Smooth muscle cell of the umbilical artery (primary cell): ENCODE data around the gene FAM120B. TPM values are rescaled to one million over a fixed set of nuclear protein-coding genes. Genes with fewer than 3 reads are reported as not detected.

Experiments
- total RNA-seq: library from RNA; depleted of rRNA; stranded (reverse); fragments of >200 nt; gene quantifications from 2 replicates; pipeline ENCODE4 v1.2.3, GENCODE V29; 2014

Gene FAM120B, protein sequence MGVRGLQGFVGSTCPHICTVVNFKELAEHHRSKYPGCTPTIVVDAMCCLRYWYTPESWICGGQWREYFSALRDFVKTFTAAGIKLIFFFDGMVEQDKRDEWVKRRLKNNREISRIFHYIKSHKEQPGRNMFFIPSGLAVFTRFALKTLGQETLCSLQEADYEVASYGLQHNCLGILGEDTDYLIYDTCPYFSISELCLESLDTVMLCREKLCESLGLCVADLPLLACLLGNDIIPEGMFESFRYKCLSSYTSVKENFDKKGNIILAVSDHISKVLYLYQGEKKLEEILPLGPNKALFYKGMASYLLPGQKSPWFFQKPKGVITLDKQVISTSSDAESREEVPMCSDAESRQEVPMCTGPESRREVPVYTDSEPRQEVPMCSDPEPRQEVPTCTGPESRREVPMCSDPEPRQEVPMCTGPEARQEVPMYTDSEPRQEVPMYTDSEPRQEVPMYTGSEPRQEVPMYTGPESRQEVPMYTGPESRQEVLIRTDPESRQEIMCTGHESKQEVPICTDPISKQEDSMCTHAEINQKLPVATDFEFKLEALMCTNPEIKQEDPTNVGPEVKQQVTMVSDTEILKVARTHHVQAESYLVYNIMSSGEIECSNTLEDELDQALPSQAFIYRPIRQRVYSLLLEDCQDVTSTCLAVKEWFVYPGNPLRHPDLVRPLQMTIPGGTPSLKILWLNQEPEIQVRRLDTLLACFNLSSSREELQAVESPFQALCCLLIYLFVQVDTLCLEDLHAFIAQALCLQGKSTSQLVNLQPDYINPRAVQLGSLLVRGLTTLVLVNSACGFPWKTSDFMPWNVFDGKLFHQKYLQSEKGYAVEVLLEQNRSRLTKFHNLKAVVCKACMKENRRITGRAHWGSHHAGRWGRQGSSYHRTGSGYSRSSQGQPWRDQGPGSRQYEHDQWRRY
- total RNA-seq, result 14.6 and 22.6 TPM in 2 replicates

DNA sequence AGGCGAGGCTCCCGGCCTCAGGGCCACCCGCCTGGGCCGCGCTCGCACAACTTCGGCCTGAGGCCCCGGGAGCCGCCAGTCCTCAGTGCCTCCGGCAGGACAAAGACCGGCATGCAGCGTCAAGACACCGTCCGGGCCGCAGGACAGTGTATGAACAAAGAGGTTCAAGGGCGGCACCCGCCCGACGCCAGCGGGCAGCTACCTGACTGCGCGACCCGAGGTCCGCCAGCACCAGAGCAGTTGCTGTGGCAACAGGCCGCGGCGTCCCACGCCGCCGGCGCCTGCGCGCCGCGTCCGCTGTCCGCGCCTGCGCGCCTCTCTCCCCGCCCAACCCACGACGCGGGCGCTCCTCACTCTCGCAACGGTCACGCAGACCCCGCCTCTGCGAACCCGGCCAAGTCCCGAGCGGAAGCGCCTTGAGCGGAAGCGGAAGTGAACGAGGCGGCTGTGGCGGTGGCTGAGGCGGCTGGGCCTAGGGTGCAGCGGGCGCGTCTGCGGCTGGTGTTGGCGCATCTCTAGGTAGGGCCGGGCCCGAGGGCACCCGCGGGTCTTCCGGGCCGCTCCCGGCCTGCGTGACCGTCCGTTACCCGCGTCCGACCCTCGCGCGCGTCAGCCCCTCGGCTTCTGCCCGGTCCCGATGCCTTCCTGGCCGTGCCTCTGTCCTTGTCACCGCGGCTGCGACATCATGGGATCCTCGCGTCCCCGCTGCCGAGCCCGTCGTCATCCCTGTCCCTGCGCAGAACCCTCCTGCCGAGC, at the start of gene FAM120B:
Gene FAM120B (plus strand): TSS at position 435 of the 756 bp plus-strand sequence. CDS start 10,633 bp downstream, outside the sequence.

DNA sequence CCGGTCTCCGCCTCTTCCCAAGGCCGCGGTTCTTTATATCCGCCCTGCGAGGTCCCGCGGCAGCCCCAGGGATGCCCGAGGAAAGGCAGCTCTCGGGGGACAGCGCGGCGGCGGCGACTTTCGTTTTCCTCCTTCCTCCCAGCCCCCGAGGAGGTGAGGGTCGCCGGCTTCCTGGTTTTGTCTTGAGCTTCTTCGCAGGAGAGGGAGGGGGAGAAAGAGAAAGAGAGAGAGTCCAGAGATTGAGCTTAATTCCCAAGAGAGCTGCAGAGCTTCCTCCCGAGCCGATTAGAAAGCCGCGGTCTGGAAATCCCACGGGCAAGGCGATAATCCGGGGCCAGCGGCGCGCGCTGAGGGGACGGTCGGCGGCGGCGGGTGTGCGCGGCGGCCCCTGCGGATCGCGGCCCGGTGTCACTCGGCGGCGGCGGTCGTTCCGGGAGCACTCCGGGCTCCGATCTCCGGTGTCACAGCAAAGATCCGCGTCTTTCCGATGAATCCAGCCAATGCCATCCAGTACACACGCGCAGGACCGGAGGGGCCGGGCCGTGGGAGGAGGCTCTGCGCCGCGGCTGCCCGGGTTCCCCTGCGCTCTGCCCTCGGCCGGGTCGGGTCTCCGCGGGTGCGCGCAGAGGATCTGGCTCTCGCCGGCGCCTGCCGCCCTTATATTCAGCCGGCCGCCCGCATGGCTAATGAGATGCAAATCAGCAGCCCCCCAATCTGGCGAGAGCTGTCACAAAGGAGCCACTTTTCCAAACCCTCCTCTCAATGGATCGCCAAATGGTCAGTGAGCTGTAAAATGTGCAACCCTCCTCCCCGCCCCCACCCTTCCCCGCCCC, 16.0 kb upstream of the FAM120B start, which contains the start of gene DLL1:
Gene DLL1 (minus strand): TSS at position 783 of the 833 bp plus-strand sequence. CDS start 939 bp downstream, outside the sequence.

Other genes starting within 250 kb of the FAM120B start
- under 0.01 and 0.14 TPM in 2 replicates for gene DLL1, start 15.7 kb upstream of the FAM120B start, total RNA-seq
- gene PSMB1, start 246.5 kb downstream of the FAM120B start, total RNA-seq, result 222 and 338 TPM in 2 replicates
- 11.0 and 15.5 TPM in 2 replicates for gene TBP, start 247.6 kb downstream of the FAM120B start, total RNA-seq